VCaP (cell line): ENCODE measurements around the gene CREM.
A peak's percentile ranks its signal among the peaks of the same experiment; 100 is the strongest.
"Not testable (repeated sequence)": the region's sequence is repeated elsewhere in the genome, so short reads cannot be mapped to it uniquely, and the experiment has no call there.

Source experiments
- H3K27ac ChIP-seq: fragments of 450-650 bp; 2 replicates; pipeline ENCODE4 v1.5.1; 2017
- TF ChIP-seq, protein P1 (sequence below): fragments of 450-650 bp; conservative IDR thresholded peaks from 2 replicates; pipeline ENCODE4 v1.5.1; 2017; ENCODE audit warnings: mild to moderate bottlenecking, moderate library complexity

CREM gene

DNA sequence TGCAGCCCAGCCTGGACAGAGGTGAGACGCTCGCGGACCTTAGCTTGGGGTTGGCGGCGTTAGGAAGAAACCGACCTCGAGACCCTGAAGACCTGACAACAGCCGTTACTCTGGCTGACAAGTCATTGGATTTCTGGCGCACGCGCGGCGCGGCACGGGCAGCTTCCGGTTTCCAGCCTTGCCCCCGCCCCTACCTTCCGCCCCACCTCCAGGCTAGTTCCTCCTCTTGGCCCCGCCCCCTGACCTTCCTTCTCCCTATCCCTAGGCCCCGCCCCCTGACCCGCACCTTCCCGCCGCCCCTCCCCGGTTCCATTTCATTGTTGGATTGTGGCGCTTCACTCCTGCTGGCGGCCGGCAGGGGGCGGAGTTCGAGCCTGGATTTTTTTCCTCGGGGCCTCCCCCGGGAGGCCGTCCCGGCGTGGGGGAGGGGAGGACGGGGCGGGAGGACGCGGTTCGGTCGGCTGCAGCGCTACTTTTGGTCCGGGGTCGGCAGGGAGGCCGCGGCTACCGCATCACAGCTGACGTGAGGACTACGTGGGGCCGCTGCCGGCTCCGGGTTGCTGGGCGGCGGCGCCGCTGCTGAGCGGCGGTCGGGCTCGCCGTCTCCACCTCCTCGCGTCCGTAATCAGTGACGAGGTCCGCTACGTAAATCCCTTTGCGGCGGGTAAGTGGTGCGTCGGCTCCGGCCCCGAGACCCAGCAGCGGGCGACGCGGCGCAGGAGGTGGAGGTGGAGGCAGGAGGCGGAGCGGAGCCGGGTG is at the start of gene CREM:
Gene CREM, plus strand, starts transcription at position 317 of the 759 bp plus-strand sequence. CDS start 10,990 bp downstream, outside the sequence.
- TF ChIP-seq, protein P1, sequence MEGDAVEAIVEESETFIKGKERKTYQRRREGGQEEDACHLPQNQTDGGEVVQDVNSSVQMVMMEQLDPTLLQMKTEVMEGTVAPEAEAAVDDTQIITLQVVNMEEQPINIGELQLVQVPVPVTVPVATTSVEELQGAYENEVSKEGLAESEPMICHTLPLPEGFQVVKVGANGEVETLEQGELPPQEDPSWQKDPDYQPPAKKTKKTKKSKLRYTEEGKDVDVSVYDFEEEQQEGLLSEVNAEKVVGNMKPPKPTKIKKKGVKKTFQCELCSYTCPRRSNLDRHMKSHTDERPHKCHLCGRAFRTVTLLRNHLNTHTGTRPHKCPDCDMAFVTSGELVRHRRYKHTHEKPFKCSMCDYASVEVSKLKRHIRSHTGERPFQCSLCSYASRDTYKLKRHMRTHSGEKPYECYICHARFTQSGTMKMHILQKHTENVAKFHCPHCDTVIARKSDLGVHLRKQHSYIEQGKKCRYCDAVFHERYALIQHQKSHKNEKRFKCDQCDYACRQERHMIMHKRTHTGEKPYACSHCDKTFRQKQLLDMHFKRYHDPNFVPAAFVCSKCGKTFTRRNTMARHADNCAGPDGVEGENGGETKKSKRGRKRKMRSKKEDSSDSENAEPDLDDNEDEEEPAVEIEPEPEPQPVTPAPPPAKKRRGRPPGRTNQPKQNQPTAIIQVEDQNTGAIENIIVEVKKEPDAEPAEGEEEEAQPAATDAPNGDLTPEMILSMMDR, result peak; percentile 90
- H3K27ac ChIP-seq, result peak within 1 kb of the TSS; percentile 92

DNA sequence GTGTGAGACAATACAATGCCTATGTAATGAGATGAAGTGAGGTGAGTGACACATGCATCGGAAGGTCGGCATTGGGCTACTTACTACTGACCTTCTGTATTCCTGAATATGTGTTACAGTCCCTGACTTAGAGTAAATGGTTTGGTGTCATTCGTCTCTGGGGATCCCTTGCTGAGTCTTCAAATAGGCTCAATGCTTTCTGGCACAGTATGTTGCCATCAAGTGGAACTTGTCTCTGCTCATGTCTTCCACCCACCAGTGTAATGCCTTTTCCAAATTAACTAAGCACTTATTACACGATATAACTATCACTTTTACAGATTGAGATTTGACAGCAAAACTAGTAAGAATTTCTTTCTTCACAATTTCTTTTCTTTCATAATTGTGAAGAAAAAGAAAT is 47.4 kb upstream of the CREM start:
- TF ChIP-seq, protein P1, result no peak
- H3K27ac ChIP-seq, result no peak overlapping the region

DNA sequence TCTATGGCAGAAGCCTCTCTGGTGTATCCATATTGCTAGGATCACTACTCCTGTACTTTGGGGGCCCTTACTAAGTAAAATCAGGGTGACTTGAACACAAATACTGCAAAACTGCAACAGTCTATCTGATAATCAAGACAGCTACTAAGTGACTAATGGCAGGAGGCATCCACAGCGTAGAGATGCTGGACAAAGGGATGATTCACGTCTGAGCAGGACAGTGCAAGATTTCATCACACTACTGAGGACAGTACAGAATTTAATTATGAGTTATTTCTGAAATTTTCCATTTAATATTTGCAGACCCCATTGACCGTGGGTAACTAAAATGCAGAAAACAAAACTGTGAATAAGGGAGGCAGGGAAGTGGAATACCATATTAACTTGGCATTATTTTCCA is 46.9 kb upstream of the CREM start:
- H3K27ac ChIP-seq, result no peak overlapping the region
- TF ChIP-seq, protein P1, result no peak

DNA sequence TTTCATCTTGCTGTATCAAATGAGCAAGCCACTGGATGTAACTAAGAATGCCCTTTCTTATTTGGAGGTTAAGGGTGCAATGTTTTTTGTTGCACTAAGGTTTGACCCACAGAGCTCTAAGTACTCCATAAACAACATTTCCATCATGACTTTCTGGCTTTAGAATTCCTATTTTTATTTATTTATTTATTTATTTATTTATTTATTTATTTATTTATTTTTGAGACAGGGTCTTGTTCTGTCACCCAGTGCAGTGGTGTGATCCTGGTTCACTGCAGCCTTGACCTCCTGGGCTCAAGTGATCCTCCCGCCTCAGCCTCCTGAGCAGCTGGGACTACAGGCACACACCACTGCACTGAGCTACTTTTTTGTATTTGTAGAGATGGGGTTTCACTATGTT is 46.4 kb upstream of the CREM start:
- not testable (repeated sequence) for H3K27ac ChIP-seq

DNA sequence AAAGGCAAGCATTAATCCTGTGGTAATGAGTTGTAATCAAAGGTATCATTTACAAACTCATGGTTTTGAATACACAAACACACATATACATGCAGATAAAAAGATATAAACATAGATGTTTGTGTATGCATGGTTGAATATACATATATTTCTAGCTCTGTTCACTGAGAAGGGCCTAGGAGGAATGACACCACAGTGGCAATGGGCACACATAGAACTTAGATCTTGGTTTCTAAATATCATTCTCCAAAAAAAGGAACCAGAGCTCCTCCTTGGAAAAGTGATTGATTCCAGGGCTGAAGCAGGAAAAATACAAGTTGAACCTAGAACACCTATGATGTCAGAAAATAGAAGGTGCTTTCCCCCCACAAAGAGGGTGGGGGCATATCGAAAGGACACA is 43.4 kb upstream of the CREM start:
- H3K27ac ChIP-seq, result no peak overlapping the region
- TF ChIP-seq, protein P1, result no peak

DNA sequence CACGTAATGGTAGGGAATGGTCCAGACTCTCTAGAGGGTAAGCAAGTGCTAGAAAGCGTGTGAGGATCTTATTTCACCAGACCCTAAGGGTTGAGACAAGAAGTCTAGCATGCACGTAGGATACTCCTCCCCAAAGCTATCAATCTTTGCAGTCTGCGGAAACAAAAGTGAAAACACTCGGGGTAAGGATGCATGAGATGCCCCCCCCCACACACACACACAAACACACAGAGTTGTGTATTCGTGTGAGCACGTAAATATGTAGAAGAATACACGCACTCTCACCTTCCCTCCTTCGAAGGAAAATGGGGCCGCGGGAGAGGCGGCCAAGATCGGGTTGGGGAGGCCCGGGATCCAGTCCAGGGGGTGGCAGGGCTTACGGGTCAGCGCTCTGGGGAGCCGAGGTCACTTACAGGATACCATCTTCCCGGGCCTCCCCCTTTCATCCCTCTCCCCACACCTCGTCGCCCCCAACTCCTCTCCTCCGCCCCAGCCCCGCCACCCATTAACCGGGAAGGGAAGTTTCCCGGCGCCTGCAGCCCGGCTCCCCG is 37.0 kb upstream of the CREM start:
- TF ChIP-seq, protein P1, result no peak
- H3K27ac ChIP-seq, result peak overlapping the region; percentile 82

DNA sequence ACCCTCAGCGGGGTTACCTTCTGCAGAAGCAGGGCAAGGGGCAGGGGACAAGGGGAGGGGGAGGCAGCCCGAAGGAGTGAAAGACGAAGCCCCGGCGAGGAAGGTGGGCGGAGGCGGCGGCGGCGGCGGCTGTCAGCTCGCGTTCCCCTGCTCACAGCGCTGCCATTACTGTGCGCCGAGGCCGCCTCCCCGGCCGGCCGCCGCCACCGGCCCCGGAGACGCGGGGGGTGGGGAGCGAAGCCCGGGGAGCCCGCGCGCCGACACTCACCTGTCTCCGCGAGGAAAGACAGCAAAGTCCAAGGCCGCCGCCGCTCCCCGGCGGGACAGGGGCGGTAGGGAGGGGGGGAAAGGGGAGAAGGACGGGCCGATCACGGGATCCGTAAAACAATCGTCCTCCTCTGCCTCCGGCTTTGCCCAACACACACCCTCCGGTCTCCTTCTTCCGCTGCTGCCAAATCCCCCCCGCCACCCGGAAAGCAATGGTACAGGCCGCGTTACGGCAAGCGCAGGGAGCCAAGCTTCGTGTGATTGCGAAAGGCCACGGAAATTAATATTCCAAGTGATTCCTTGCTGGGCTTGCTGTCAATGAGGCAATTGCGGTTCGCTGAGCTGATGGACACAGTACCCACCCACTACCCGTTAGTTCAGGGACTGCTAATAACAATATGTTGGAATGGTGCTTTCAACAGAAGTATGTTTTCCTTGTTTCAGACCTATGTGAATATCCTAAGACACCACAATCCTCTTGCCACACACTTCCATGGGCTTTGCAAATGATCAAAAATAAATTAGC is 36.3 kb upstream of the CREM start, which contains the start of gene CUL2:
Gene CUL2, minus strand, starts transcription at position 180 of the 793 bp plus-strand sequence. CDS start 19,024 bp downstream, outside the sequence.
- TF ChIP-seq, protein P1, result no peak
- peak within 1 kb of the TSS; percentile 82 for H3K27ac ChIP-seq
